ENCODE data around the gene EP300.

EP300 gene

GRCh38 chr22:41204066-41204465, 111.7 kb downstream of the EP300 start:
- DNase-seq = no peak

- peak; percentile 48 to 99 (median 96) for DNase-seq
These were observed 112.9 kb downstream of the EP300 start, which contains the start of gene L3MBTL2 for GRCh38 chr22:41204992-41205900. Gene L3MBTL2, plus strand, starts transcription at chr22:41205312. Its CDS starts 51 bp downstream, at chr22:41205363.

GRCh38 chr22:41206719-41207118, 114.3 kb downstream of the EP300 start:
- no peak for DNase-seq

- no peak for DNase-seq
These were observed 123.0 kb downstream of the EP300 start for GRCh38 chr22:41215409-41215808.

- no peak for DNase-seq
These were observed 123.5 kb downstream of the EP300 start for GRCh38 chr22:41215926-41216325.

DNA sequence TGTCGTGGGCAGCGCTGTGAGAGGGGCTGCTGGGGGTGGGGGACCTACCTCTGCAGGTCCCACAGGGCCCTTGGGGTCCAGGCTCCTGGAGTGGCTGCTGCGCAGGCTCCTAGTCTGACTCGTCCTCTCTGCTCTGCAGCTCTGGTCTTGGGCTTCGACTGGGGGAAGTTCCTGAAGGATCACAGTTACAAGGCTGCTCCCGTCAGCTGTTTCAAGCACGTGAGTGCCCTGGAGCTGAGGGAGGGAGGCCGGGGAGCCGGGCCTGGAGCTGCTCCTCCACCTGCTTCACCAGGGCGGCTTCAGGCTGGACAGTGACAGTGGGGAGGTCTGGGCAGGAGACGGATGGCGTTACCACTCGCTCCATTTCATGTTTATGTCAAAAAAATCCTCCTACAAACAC, 124.6 kb downstream of the EP300 start:
- DNase-seq = peak in 2 of 56 donors; percentile 3 to 23

GRCh38 chr22:41217553-41218157, 125.3 kb downstream of the EP300 start:
- peak in 26 of 56 donors; percentile 16 to 70 (median 41) for DNase-seq

GRCh38 chr22:41222846-41223507, 130.6 kb downstream of the EP300 start:
- DNase-seq = peak in 8 of 56 donors; percentile 19 to 62 (median 34)

- no peak for DNase-seq
These were observed 131.1 kb downstream of the EP300 start for GRCh38 chr22:41223535-41223934.

DNA sequence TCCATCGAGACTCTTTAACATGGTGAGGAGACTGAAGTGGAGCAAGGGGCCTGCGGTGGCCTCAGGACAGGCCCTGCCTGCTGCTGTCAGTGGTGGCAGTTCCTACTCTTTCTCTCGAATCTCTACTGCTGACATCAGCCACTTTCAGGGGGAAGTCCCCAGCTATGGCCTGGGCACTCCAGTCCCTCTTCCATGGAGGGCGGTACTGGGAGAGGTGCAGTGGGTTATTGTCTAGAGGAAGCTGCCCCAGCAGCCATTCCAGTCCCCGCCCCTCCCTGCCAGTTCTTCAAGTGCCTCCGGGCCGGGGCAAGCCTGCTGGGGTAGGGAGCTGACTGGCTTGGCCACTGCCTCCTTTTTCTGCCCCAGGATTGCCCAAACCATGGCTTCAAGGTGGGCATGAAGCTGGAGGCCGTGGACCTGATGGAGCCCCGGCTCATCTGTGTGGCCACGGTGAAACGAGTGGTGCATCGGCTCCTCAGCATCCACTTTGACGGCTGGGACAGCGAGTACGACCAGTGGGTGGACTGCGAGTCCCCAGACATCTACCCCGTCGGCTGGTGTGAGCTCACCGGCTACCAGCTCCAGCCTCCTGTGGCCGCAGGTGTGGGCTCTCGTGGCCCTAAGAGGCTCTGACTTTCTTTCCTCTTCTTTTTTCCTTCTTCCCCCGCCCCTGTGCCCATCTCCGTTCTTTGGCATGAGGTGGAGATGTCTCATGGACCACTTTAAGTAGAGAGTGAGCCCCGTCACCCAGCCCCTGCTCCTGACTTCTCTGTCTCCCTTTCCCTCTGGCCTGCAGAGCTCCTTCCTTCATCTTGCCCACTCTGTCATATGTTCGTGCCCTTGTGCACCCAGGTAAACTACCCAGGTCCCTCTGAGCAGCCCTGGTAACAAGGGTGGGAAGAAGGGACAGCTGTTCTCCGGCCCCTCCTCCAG, 134.6 kb downstream of the EP300 start:
- DNase-seq = peak in 8 of 56 donors; percentile 10 to 53 (median 23)

GRCh38 chr22:41229215-41229614, 136.8 kb downstream of the EP300 start:
- no peak for DNase-seq

Data from amygdala (tissue), 56 donors.